GM10266 (cell line): ENCODE results near the gene ASTN1.

Experiments used
- DNase-seq: peaks from one replicate; pipeline ENCODE4 v3.0.0; 2012; ENCODE audit errors: extremely low spot score
- CTCF ChIP-seq: IDR thresholded peaks from 2 replicates; pipeline ENCODE4 v1.5.1; 2012; ENCODE audit warnings: mild to moderate bottlenecking, low read depth; ENCODE audit not compliant: control insufficient read depth, insufficient read depth; ENCODE audit errors: missing control alignments

ASTN1 gene

GRCh38 chr1:176919386-176920378 lies 244.8 kb downstream of the ASTN1 start:
- no peak for TF ChIP-seq CTCF
- no peak for DNase-seq

- DNase-seq: no peak
- TF ChIP-seq CTCF: no peak
Observed at GRCh38 chr1:176905648-176906047, 258.9 kb downstream of the ASTN1 start.

GRCh38 chr1:176904057-176904751 lies 260.3 kb downstream of the ASTN1 start:
- no peak for TF ChIP-seq CTCF
- DNase-seq: no peak

- no peak for DNase-seq
- no peak for TF ChIP-seq CTCF
Observed at GRCh38 chr1:176903474-176903873, 261.0 kb downstream of the ASTN1 start.

GRCh38 chr1:176899321-176899720 lies 265.2 kb downstream of the ASTN1 start:
- no peak for TF ChIP-seq CTCF
- DNase-seq: no peak

- DNase-seq: peak; percentile 47
- TF ChIP-seq CTCF: peak; percentile 83
Observed at GRCh38 chr1:176897350-176898236, 266.9 kb downstream of the ASTN1 start.
